HepG2 (cell line): ENCODE results near the gene FAM20A. TPM values are rescaled to one million over a fixed set of nuclear protein-coding genes. Genes with fewer than 3 reads are reported as not detected.

Source experiments
- ATRX ChIP-seq: sonication (generic); formaldehyde crosslinking; IDR thresholded peaks from 2 replicates; pipeline ENCODE4 v1.4.0; 2020; ENCODE audit warnings: missing genetic modification reagents, borderline replicate concordance
- DNMT1 ChIP-seq: sonication (generic); formaldehyde crosslinking; IDR thresholded peaks from 2 replicates; pipeline ENCODE4 v1.5.1; 2020; ENCODE audit warnings: mild to moderate bottlenecking, missing genetic modification reagents
- HNRNPH1 ChIP-seq: fragments of 200-400 bp; formaldehyde crosslinking; optimal IDR thresholded peaks from 2 replicates; pipeline ENCODE3; 2017; ENCODE audit warnings: mild to moderate bottlenecking, low read depth, low read length
- KAT8 ChIP-seq: IDR thresholded peaks from 2 replicates; pipeline ENCODE4 v1.6.1; 2016; ENCODE audit warnings: missing genetic modification reagents, missing compliant biosample characterization
- NAIF1 ChIP-seq: sonication (generic); formaldehyde crosslinking; IDR thresholded peaks from 2 replicates; pipeline ENCODE4 v1.5.0; 2020; ENCODE audit warnings: mild to moderate bottlenecking, missing genetic modification reagents, borderline replicate concordance
- NFE2L1 ChIP-seq: sonication (generic); formaldehyde crosslinking; IDR thresholded peaks from 2 replicates; pipeline ENCODE4 v1.4.0; 2020; ENCODE audit warnings: missing genetic modification reagents, mild to moderate bottlenecking, borderline replicate concordance
- PHF21A ChIP-seq: sonication (generic); formaldehyde crosslinking; IDR thresholded peaks from 2 replicates; pipeline ENCODE4 v1.5.0; 2020; ENCODE audit warnings: mild to moderate bottlenecking, missing genetic modification reagents
- POGZ ChIP-seq: sonication (generic); formaldehyde crosslinking; IDR thresholded peaks from 2 replicates; pipeline ENCODE4 v1.4.0; 2020; ENCODE audit warnings: mild to moderate bottlenecking, missing genetic modification reagents
- RFXANK ChIP-seq: IDR thresholded peaks from 2 replicates; pipeline ENCODE4 v1.6.1; 2016
- SMARCC2 ChIP-seq: fragments of 450-650 bp; IDR thresholded peaks from 2 replicates; pipeline ENCODE4 v1.6.1; 2017; ENCODE audit warnings: antibody characterized with exemption, mild to moderate bottlenecking
- SRSF9 ChIP-seq: fragments of 200-400 bp; formaldehyde crosslinking; IDR thresholded peaks from 2 replicates; pipeline ENCODE4 v1.6.1; 2018; ENCODE audit warnings: borderline replicate concordance, mild to moderate bottlenecking, low read depth, low read length; ENCODE audit not compliant: insufficient read depth, poor library complexity, severe bottlenecking
- ZFP62 ChIP-seq: sonication (generic); formaldehyde crosslinking; IDR thresholded peaks from 2 replicates; pipeline ENCODE4 v1.4.0; 2020; ENCODE audit warnings: missing genetic modification reagents
- ZMYM4 ChIP-seq: sonication (generic); formaldehyde crosslinking; IDR thresholded peaks from 2 replicates; pipeline ENCODE4 v1.8.1; 2023; ENCODE audit warnings: mild to moderate bottlenecking, missing genetic modification reagents
- ZNF331 ChIP-seq: sonication (generic); formaldehyde crosslinking; IDR thresholded peaks from 2 replicates; pipeline ENCODE4 v1.4.0; 2020; ENCODE audit warnings: missing genetic modification reagents
- ZNF333 ChIP-seq: sonication (generic); formaldehyde crosslinking; IDR thresholded peaks from 2 replicates; pipeline ENCODE4 v1.4.0; 2020; ENCODE audit warnings: mild to moderate bottlenecking, missing genetic modification reagents, borderline replicate concordance
- ZNF335 ChIP-seq: sonication (generic); formaldehyde crosslinking; IDR thresholded peaks from 2 replicates; pipeline ENCODE4 v1.4.0; 2020; ENCODE audit warnings: missing genetic modification reagents
- ZNF550 ChIP-seq: sonication (generic); formaldehyde crosslinking; IDR thresholded peaks from 2 replicates; pipeline ENCODE4 v1.4.0; 2020; ENCODE audit warnings: mild to moderate bottlenecking, missing genetic modification reagents, borderline replicate concordance
- ZNF577 ChIP-seq: sonication (generic); formaldehyde crosslinking; IDR thresholded peaks from 2 replicates; pipeline ENCODE4 v1.4.0; 2020; ENCODE audit warnings: mild to moderate bottlenecking, low read depth, missing genetic modification reagents, borderline replicate concordance
- ZNF670 ChIP-seq: sonication (generic); formaldehyde crosslinking; IDR thresholded peaks from 2 replicates; pipeline ENCODE4 v1.8.0; 2022; ENCODE audit warnings: mild to moderate bottlenecking, missing genetic modification reagents, borderline replicate concordance
- ZNF75D ChIP-seq: sonication (generic); formaldehyde crosslinking; IDR thresholded peaks from 2 replicates; pipeline ENCODE4 v1.8.1; 2023; ENCODE audit warnings: missing genetic modification reagents, mild to moderate bottlenecking, borderline replicate concordance
- ZNF777 ChIP-seq: sonication (generic); formaldehyde crosslinking; IDR thresholded peaks from 2 replicates; pipeline ENCODE4 v1.4.0; 2020; ENCODE audit warnings: missing genetic modification reagents
- ZNF816 ChIP-seq: sonication (generic); formaldehyde crosslinking; IDR thresholded peaks from 2 replicates; pipeline ENCODE4 v1.8.0; 2022; ENCODE audit warnings: missing genetic modification reagents, mild to moderate bottlenecking, borderline replicate concordance
- ZSCAN30 ChIP-seq: sonication (generic); formaldehyde crosslinking; IDR thresholded peaks from 2 replicates; pipeline ENCODE4 v1.5.0; 2020; ENCODE audit warnings: mild to moderate bottlenecking, missing genetic modification reagents
- polyA plus RNA-seq, 8 experiments: library from polyadenylated mRNA; depleted of rRNA in 3 of 8; stranded (reverse) in 7 of 8; unstranded in 1 of 8; fragments of >200 nt; fragmentation: Illumina TruSeq in 4 of 8; extraction: Trizol in 4 of 8; gene quantifications; 2 replicates each; pipeline versions ENCODE4 v1.2.1 to v1.2.3, GENCODE V29; 2011 to 2016; ENCODE audit warnings: low read depth in 4 of 8, missing spikeins in 1 of 8, mixed read lengths in 1 of 8; ENCODE audit not compliant: insufficient read depth in 1 of 8
- total RNA-seq, 5 experiments: library from RNA; depleted of rRNA; stranded (reverse); fragments of >200 nt; fragmentation: Illumina TruSeq; extraction: Trizol; gene quantifications; 2 replicates each; pipeline ENCODE4 v1.2.3, GENCODE V29; 2016; ENCODE audit warnings: low read depth in 1 of 5
- TF ChIP-seq, protein P1 (sequence below): IDR thresholded peaks from 2 replicates; pipeline ENCODE4 v1.6.1; 2016; ENCODE audit warnings: missing compliant biosample characterization, missing genetic modification reagents, borderline replicate concordance
- TF ChIP-seq, protein P2 (sequence below): sonication (generic); formaldehyde crosslinking; IDR thresholded peaks from 2 replicates; pipeline ENCODE4 v1.9.0; 2022; ENCODE audit warnings: missing genetic modification reagents, mild to moderate bottlenecking, borderline replicate concordance
- TF ChIP-seq, protein P3 (sequence below): IDR thresholded peaks from 2 replicates; pipeline ENCODE4 v1.6.1; 2016; ENCODE audit warnings: mild to moderate bottlenecking, missing biosample characterization, missing genetic modification reagents

The FAM20A gene
- total and polyA plus RNA-seq, 2 of the 13 experiments (the other 11 are each of a cell fraction or from before 2014, with no cell fraction given): 9.3 to 20.7 TPM

DNA sequence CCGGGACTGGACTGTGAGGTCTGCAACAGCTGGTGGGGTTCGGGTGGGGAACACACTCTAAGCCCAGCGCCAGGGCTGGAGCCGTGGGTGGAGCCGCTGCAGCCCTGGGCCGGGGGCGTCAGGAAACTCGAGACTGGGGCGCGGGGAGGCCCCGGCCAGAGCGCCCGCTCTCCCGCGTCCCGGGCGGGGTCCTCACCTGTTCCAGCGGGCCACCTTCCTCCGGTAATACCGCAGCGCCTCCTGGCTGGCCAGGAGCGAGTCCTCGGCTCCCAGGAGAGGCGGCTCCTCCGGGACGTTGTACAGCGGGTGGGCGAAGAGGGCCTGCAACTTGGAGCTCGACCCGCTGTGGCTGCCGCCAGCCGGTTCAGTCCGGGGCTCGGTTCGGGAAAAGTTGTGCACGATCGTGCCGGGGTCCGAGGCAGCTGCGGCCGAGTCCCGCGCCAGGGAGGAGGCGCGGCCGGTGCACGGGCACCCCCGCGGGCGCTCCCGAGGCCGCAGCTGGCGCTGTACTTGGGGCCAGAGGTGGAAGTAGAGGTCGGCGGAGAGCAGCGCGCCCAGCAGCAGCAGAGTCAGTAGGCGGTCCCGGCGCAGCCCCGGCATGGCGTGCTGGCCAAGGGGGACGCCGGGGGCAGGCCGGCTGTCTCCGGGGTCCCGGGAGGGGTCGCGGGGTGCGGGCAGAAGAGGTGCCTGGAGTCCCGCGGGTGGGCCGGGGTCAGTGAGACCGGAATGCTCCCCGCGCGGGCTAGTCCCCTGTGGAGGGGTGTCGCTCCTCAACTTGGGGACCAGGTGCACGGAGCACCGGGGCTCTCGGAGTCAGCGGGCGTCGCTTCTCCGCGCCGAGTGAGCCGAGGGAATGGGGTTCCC, 868 bp downstream of the FAM20A start (continued):
- TF ChIP-seq NAIF1 (CRISPR knock-in tag) (peak; percentile 82; the same call in 1 of the 2 replicates), ZNF333 (CRISPR knock-in tag) (peak; percentile 98), ZNF75D (CRISPR knock-in tag) (no peak), ZNF777 (peak; percentile 69), HNRNPH1 (no peak), ZNF550 (CRISPR knock-in tag) (0 out of 2 replicates have a peak, but pooled peaks have one; percentile 18), RFXANK (no peak), ZNF670 (peak; percentile 58; the same call in 1 of the 2 replicates), ZFP62 (CRISPR knock-in tag) (no peak), ZNF335 (CRISPR knock-in tag) (peak; percentile 24; the same call in 1 of the 2 replicates), SRSF9 (no peak), ZNF816 (CRISPR knock-in tag) (peak; percentile 78; the same call in 1 of the 2 replicates), NFE2L1 (CRISPR knock-in tag) (no peak), ATRX (CRISPR knock-in tag) (no peak), PHF21A (CRISPR knock-in tag) (peak; percentile 31), ZMYM4 (peak; percentile 69; the same call in 1 of the 2 replicates), KAT8 (CRISPR knock-in tag) (peak; percentile 57), SMARCC2 (no peak), ZSCAN30 (CRISPR knock-in tag) (peak; percentile 95; the same call in 1 of the 2 replicates), ZNF331 (CRISPR knock-in tag) (no peak; the same call in 1 of the 2 replicates), POGZ (CRISPR knock-in tag) (peak; percentile 85), DNMT1 (CRISPR knock-in tag) (0 out of 2 replicates have a peak, but pooled peaks have one; percentile 69), ZNF577 (0 out of 2 replicates have a peak, but pooled peaks have one; percentile 68)
- TF ChIP-seq, protein P1, sequence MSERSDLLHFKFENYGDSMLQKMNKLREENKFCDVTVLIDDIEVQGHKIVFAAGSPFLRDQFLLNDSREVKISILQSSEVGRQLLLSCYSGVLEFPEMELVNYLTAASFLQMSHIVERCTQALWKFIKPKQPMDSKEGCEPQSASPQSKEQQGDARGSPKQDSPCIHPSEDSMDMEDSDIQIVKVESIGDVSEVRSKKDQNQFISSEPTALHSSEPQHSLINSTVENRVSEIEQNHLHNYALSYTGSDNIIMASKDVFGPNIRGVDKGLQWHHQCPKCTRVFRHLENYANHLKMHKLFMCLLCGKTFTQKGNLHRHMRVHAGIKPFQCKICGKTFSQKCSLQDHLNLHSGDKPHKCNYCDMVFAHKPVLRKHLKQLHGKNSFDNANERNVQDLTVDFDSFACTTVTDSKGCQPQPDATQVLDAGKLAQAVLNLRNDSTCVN: no peak; the same call in 1 of the 2 replicates
- TF ChIP-seq, protein P2, sequence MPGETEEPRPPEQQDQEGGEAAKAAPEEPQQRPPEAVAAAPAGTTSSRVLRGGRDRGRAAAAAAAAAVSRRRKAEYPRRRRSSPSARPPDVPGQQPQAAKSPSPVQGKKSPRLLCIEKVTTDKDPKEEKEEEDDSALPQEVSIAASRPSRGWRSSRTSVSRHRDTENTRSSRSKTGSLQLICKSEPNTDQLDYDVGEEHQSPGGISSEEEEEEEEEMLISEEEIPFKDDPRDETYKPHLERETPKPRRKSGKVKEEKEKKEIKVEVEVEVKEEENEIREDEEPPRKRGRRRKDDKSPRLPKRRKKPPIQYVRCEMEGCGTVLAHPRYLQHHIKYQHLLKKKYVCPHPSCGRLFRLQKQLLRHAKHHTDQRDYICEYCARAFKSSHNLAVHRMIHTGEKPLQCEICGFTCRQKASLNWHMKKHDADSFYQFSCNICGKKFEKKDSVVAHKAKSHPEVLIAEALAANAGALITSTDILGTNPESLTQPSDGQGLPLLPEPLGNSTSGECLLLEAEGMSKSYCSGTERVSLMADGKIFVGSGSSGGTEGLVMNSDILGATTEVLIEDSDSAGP: peak; percentile 95
- TF ChIP-seq, protein P3, sequence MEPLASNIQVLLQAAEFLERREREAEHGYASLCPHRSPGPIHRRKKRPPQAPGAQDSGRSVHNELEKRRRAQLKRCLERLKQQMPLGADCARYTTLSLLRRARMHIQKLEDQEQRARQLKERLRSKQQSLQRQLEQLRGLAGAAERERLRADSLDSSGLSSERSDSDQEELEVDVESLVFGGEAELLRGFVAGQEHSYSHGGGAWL (CRISPR knock-in tag): peak; percentile 45; the same call in 1 of the 2 replicates
